Body of pancreas (tissue), 4 donors: ENCODE measurements around the gene OSTN.

Experiments used
- CTCF ChIP-seq, 7 experiments: fragments of 450-650 bp in 4 of 7; fragments of 200-600 bp in 3 of 7; sonication (generic) in 3 of 7; IDR thresholded peaks; one replicate each; pipeline ENCODE4 v1.5.1; 2016 to 2019; ENCODE audit warnings: antibody characterized with exemption in 7 of 7
- POLR2A ChIP-seq, 3 donors: fragments of 450-650 bp; IDR thresholded peaks; one replicate each; pipeline ENCODE4 v1.6.1; 2016; ENCODE audit warnings: antibody characterized with exemption in 3 of 3, mild to moderate bottlenecking in 2 of 3

GRCh38 chr3:191260431-191261303 lies 61.6 kb downstream of the OSTN start:
- TF ChIP-seq CTCF (IDR thresholded peaks at IDR 0.05) (no peak), POLR2A (IDR thresholded peaks at IDR 0.05) (no peak)
